DND-41 (cell line): ENCODE measurements around the gene CDH12.
"Not testable (repeated sequence)": the region's sequence is repeated elsewhere in the genome, so short reads cannot be mapped to it uniquely, and the experiment has no call there.

ENCODE experiments used
- ATAC-seq: fragments of 200-7000 bp; cut with Tn5 transposase; 3 replicates; pipeline ENCODE4 v1.9.1; 2021; ENCODE audit warnings: low read depth; ENCODE audit not compliant: insufficient read depth
- DNase-seq: peaks from one replicate; pipeline ENCODE4 v3.0.0-alpha.2; 2020
- H2AFZ ChIP-seq: 2 replicates; pipeline ENCODE4 v1.6.0; 2012; ENCODE audit warnings: low read depth, low read length
- H3K27ac ChIP-seq: 2 replicates; pipeline ENCODE4 v1.5.1; 2012; ENCODE audit warnings: low read length, inconsistent platforms
- H3K27me3 ChIP-seq: fragments of 200-600 bp; sonication (generic); 2 replicates; pipeline ENCODE4 v1.6.0; 2012; ENCODE audit warnings: low read length, mild to moderate bottlenecking, inconsistent platforms; ENCODE audit not compliant: insufficient read depth, poor library complexity
- H3K36me3 ChIP-seq: 2 replicates; pipeline ENCODE4 v1.5.1; 2012; ENCODE audit warnings: low read length, inconsistent platforms; ENCODE audit not compliant: insufficient read depth
- H3K4me1 ChIP-seq: 2 replicates; pipeline ENCODE4 v1.5.1; 2012; ENCODE audit warnings: mild to moderate bottlenecking, low read length; ENCODE audit not compliant: insufficient read depth
- H3K4me2 ChIP-seq: 2 replicates; pipeline ENCODE4 v1.6.0; 2012; ENCODE audit warnings: mild to moderate bottlenecking, moderate library complexity, low read length, inconsistent platforms; ENCODE audit not compliant: insufficient read depth
- H3K4me3 ChIP-seq, 2 experiments: fragments of 200-600 bp in 1 of 2; shearing (Covaris generic) in 1 of 2; 2 replicates each; pipeline ENCODE4 v1.5.1; 2012 to 2016; ENCODE audit warnings: inconsistent platforms in 2 of 2, low read length in 2 of 2, mild to moderate bottlenecking in 2 of 2, low read depth in 1 of 2, moderate library complexity in 1 of 2
- H3K79me2 ChIP-seq: 2 replicates; pipeline ENCODE4 v1.6.0; 2012; ENCODE audit warnings: low read length, inconsistent platforms; ENCODE audit not compliant: insufficient read depth
- H3K9ac ChIP-seq: 2 replicates; pipeline ENCODE4 v1.6.0; 2012; ENCODE audit warnings: low read depth, mild to moderate bottlenecking, inconsistent platforms, low read length, moderate library complexity
- H3K9me3 ChIP-seq: 2 replicates; pipeline ENCODE4 v1.5.1; 2012; ENCODE audit warnings: low read length, moderate library complexity, mild to moderate bottlenecking, inconsistent platforms; ENCODE audit not compliant: insufficient read depth, severe bottlenecking
- H4K20me1 ChIP-seq: 2 replicates; pipeline ENCODE4 v1.6.0; 2012; ENCODE audit warnings: low read length; ENCODE audit not compliant: insufficient read depth
- CTCF ChIP-seq: IDR thresholded peaks from 2 replicates; pipeline ENCODE4 v1.5.1; 2012; ENCODE audit warnings: borderline replicate concordance, low read length, moderate library complexity, mild to moderate bottlenecking; ENCODE audit not compliant: poor library complexity, severe bottlenecking; ENCODE audit errors: extremely low read depth
- EZH2 ChIP-seq: IDR thresholded peaks from 3 replicates; pipeline ENCODE4 v1.6.1; 2012; ENCODE audit warnings: borderline replicate concordance, low read depth, mild to moderate bottlenecking, moderate library complexity, low read length, inconsistent platforms; ENCODE audit not compliant: severe bottlenecking

Gene CDH12

GRCh38 chr5:22278164-22278563 lies 575.0 kb downstream of the CDH12 start:
- Histone ChIP-seq H2AFZ (no peak overlapping the region), H4K20me1 (no peaks in the 10 kb centered on the region), H3K36me3 (no peaks in the 10 kb centered on the region), H3K4me3 (no peak overlapping the region), H3K79me2 (no peaks in the 10 kb centered on the region), H3K4me1 (no peaks in the 10 kb centered on the region), H3K27me3 (no peaks in the 10 kb centered on the region), H3K9ac (no peak overlapping the region), H3K27ac (no peak overlapping the region), H3K9me3 (no peaks in the 10 kb centered on the region), H3K4me2 (no peak overlapping the region)
- ATAC-seq (no peak), DNase-seq (no peak)
- no peak for TF ChIP-seq CTCF
- TF ChIP-seq EZH2 = no peak

- H3K4me1 ChIP-seq = no peaks in the 10 kb centered on the region
- no peak overlapping the region for H3K9ac ChIP-seq
- H3K36me3 ChIP-seq = no peaks in the 10 kb centered on the region
- H3K9me3 ChIP-seq = no peaks in the 10 kb centered on the region
- ATAC-seq (no peak), DNase-seq (no peak)
- no peaks in the 10 kb centered on the region for H3K27me3 ChIP-seq
- no peak overlapping the region for H3K4me3 ChIP-seq
- TF ChIP-seq EZH2 (no peak), CTCF (no peak)
- no peak overlapping the region for H3K27ac ChIP-seq
- no peak overlapping the region for H2AFZ ChIP-seq
- no peaks in the 10 kb centered on the region for H3K79me2 ChIP-seq
- H3K4me2 ChIP-seq = no peak overlapping the region
- no peaks in the 10 kb centered on the region for H4K20me1 ChIP-seq
These were observed 576.1 kb downstream of the CDH12 start for GRCh38 chr5:22277006-22277405.

GRCh38 chr5:22265855-22266254 lies 587.3 kb downstream of the CDH12 start:
- H4K20me1 ChIP-seq = not testable (repeated sequence)

GRCh38 chr5:22258139-22258538 lies 595.0 kb downstream of the CDH12 start:
- H3K9me3 ChIP-seq = no peaks in the 10 kb centered on the region
- H3K9ac ChIP-seq = no peak overlapping the region
- H2AFZ ChIP-seq = no peak overlapping the region
- H3K4me3 ChIP-seq = no peak overlapping the region
- H3K27ac ChIP-seq = no peak overlapping the region
- no peaks in the 10 kb centered on the region for H4K20me1 ChIP-seq
- TF ChIP-seq CTCF (no peak), EZH2 (no peak)
- H3K4me1 ChIP-seq = no peaks in the 10 kb centered on the region
- DNase-seq (no peak), ATAC-seq (no peak)
- H3K79me2 ChIP-seq = no peaks in the 10 kb centered on the region
- no peak overlapping the region for H3K4me2 ChIP-seq
- no peaks in the 10 kb centered on the region for H3K27me3 ChIP-seq
- H3K36me3 ChIP-seq = no peaks in the 10 kb centered on the region

More at GRCh38 chr5:22265855-22266254, 587.3 kb downstream of the CDH12 start:
- not testable (repeated sequence) for ATAC-seq, H3K9ac ChIP-seq, H3K9me3 ChIP-seq, H3K36me3 ChIP-seq, H2AFZ ChIP-seq, H3K4me1 ChIP-seq, H3K79me2 ChIP-seq, H3K4me2 ChIP-seq, DNase-seq, H3K27me3 ChIP-seq, H3K27ac ChIP-seq, H3K4me3 ChIP-seq
